HEK293 (cell line): ENCODE measurements around the gene SMAD1.

Experiments used
- CTCF ChIA-PET: fragments of 350-600 bp; formaldehyde crosslinking; extraction: SDS; loops from one replicate; lab custom pipeline; 2021; ENCODE audit warnings: antibody characterized with exemption; lab: Yijun Ruan, JAX
- POLR2A ChIA-PET: fragments of 300-600 bp; formaldehyde crosslinking; extraction: SDS; loops from one replicate; lab custom pipeline; 2020; ENCODE audit warnings: antibody characterized with exemption, inconsistent platforms; lab: Yijun Ruan, JAX
- H3K27ac ChIP-seq: fragments of 200-500 bp; sonication (Bioruptor generic); 2 replicates; pipeline ENCODE4 v1.5.1; 2014; ENCODE audit warnings: low read depth, low read length, control low read depth, inconsistent platforms; ENCODE audit errors: extremely low read depth
- H3K36me3 ChIP-seq, 2 experiments: fragments of 200-500 bp in 1 of 2; sonication (Bioruptor generic) in 1 of 2; 1 replicate in 1 of 2; 2 replicates in 1 of 2; pipeline ENCODE4 v1.5.1; 2014 to 2017; ENCODE audit warnings: inconsistent platforms in 2 of 2, low read length in 2 of 2; ENCODE audit not compliant: control insufficient read depth in 2 of 2, insufficient read depth in 1 of 2
- H3K4me1 ChIP-seq: fragments of 200-500 bp; sonication (Bioruptor generic); 2 replicates; pipeline ENCODE4 v1.5.1; 2014; ENCODE audit warnings: mild to moderate bottlenecking, low read length, inconsistent platforms; ENCODE audit not compliant: control insufficient read depth, insufficient read depth
- H3K4me3 ChIP-seq: 2 replicates; pipeline ENCODE4 v1.5.1; 2011; ENCODE audit warnings: low read depth, mild to moderate bottlenecking, control low read depth, low read length, moderate library complexity
- H3K9me3 ChIP-seq: fragments of 200-500 bp; sonication (Bioruptor generic); 2 replicates; pipeline ENCODE4 v1.5.1; 2014; ENCODE audit warnings: low read depth, low read length, inconsistent platforms; ENCODE audit not compliant: control insufficient read depth, insufficient read depth
- BCL11A ChIP-seq: fragments of 450-650 bp; formaldehyde crosslinking; IDR thresholded peaks from 2 replicates; pipeline ENCODE4 v1.5.1; 2016; ENCODE audit warnings: low read depth, missing biosample characterization, missing genetic modification characterization
- FEZF1 ChIP-seq: fragments of 450-650 bp; formaldehyde crosslinking; IDR thresholded peaks from 2 replicates; pipeline ENCODE4 v1.5.1; 2016; ENCODE audit warnings: missing biosample characterization, missing genetic modification characterization
- KLF7 ChIP-seq: fragments of 450-650 bp; formaldehyde crosslinking; IDR thresholded peaks from 2 replicates; pipeline ENCODE4 v1.5.1; 2016; ENCODE audit warnings: missing biosample characterization, missing genetic modification characterization, borderline replicate concordance
- PRDM2 ChIP-seq: fragments of 450-650 bp; formaldehyde crosslinking; IDR thresholded peaks from 2 replicates; pipeline ENCODE4 v1.5.1; 2016; ENCODE audit warnings: missing biosample characterization, missing genetic modification characterization, borderline replicate concordance
- ZBTB44 ChIP-seq: fragments of 450-650 bp; IDR thresholded peaks from 2 replicates; pipeline ENCODE4 v1.5.1; 2018; ENCODE audit warnings: missing biosample characterization, mild to moderate bottlenecking, missing genetic modification characterization
- ZBTB48 ChIP-seq: fragments of 450-650 bp; formaldehyde crosslinking; IDR thresholded peaks from 2 replicates; pipeline ENCODE4 v1.5.1; 2016; ENCODE audit warnings: missing biosample characterization, missing genetic modification characterization
- ZFP69B ChIP-seq: fragments of 450-650 bp; formaldehyde crosslinking; IDR thresholded peaks from 2 replicates; pipeline ENCODE4 v1.5.1; 2016; ENCODE audit warnings: missing biosample characterization, missing genetic modification characterization
- ZNF146 ChIP-seq: fragments of 450-650 bp; formaldehyde crosslinking; IDR thresholded peaks from 2 replicates; pipeline ENCODE4 v1.5.1; 2016; ENCODE audit warnings: missing biosample characterization, missing genetic modification characterization
- ZNF148 ChIP-seq: fragments of 450-650 bp; formaldehyde crosslinking; IDR thresholded peaks from 2 replicates; pipeline ENCODE4 v1.5.0; 2017; ENCODE audit warnings: missing biosample characterization, missing genetic modification characterization, borderline replicate concordance
- ZNF169 ChIP-seq: fragments of 450-650 bp; formaldehyde crosslinking; IDR thresholded peaks from 2 replicates; pipeline ENCODE4 v1.5.1; 2016; ENCODE audit warnings: missing biosample characterization, missing genetic modification characterization
- ZNF24 ChIP-seq: fragments of 450-650 bp; formaldehyde crosslinking; IDR thresholded peaks from 2 replicates; pipeline ENCODE4 v1.5.1; 2016; ENCODE audit warnings: missing biosample characterization, missing genetic modification characterization
- ZNF549 ChIP-seq: fragments of 450-650 bp; IDR thresholded peaks from 2 replicates; pipeline ENCODE4 v1.5.1; 2018; ENCODE audit warnings: missing biosample characterization, missing genetic modification characterization, mild to moderate bottlenecking, inconsistent platforms, moderate library complexity
- ZNF571 ChIP-seq: fragments of 450-650 bp; formaldehyde crosslinking; IDR thresholded peaks from 2 replicates; pipeline ENCODE4 v1.5.0; 2017; ENCODE audit warnings: missing biosample characterization, missing genetic modification characterization
- ZNF624 ChIP-seq: fragments of 450-650 bp; formaldehyde crosslinking; IDR thresholded peaks from 2 replicates; pipeline ENCODE4 v1.5.1; 2017; ENCODE audit warnings: missing biosample characterization, missing genetic modification characterization
- ZNF664 ChIP-seq: fragments of 450-650 bp; formaldehyde crosslinking; IDR thresholded peaks from 2 replicates; pipeline ENCODE4 v1.5.1; 2016; ENCODE audit warnings: missing biosample characterization, missing genetic modification characterization
- ZNF670 ChIP-seq: fragments of 450-650 bp; formaldehyde crosslinking; IDR thresholded peaks from 2 replicates; pipeline ENCODE4 v1.5.1; 2016; ENCODE audit warnings: missing biosample characterization, missing genetic modification characterization, low read depth
- ZNF707 ChIP-seq: fragments of 450-650 bp; formaldehyde crosslinking; IDR thresholded peaks from 2 replicates; pipeline ENCODE4 v1.5.1; 2016; ENCODE audit warnings: missing biosample characterization, missing genetic modification characterization
- ZNF777 ChIP-seq: fragments of 450-650 bp; formaldehyde crosslinking; IDR thresholded peaks from 2 replicates; pipeline ENCODE4 v1.5.1; 2017; ENCODE audit warnings: missing biosample characterization, missing genetic modification characterization, borderline replicate concordance
- ZXDB ChIP-seq: fragments of 450-650 bp; formaldehyde crosslinking; IDR thresholded peaks from 2 replicates; pipeline ENCODE4 v1.5.1; 2016; ENCODE audit warnings: missing biosample characterization, missing genetic modification characterization
- TF ChIP-seq, protein P1 (sequence below): fragments of 450-650 bp; formaldehyde crosslinking; conservative IDR thresholded peaks from 2 replicates; pipeline ENCODE4 v1.5.1; 2016; ENCODE audit warnings: low read depth, missing biosample characterization, missing genetic modification characterization

Gene SMAD1

GRCh38 chr4:145564540-145564939 lies 82.9 kb downstream of the SMAD1 start:
- POLR2A ChIA-PET, result no interaction called here
- no peak for TF ChIP-seq ZFP69B
- Histone ChIP-seq H3K4me3 (no peak overlapping the region), H3K9me3 (no peaks in the 10 kb centered on the region), H3K36me3 (peaks cover 0 to 5% of the 10 kb centered on the region in 2 experiments; a peak in 2 of 3 replicates), H3K4me1 (no peaks in the 10 kb centered on the region), H3K27ac (no peak overlapping the region)
- CTCF ChIA-PET, result interaction anchor here (0.7 kb wide), 1 partner anchor 45 kb away, joined by 3 read pairs; no protein-coding TSS in a partner anchor

GRCh38 chr4:145565328-145565727 lies 83.7 kb downstream of the SMAD1 start:
- Histone ChIP-seq H3K4me1 (no peaks in the 10 kb centered on the region), H3K4me3 (no peak overlapping the region), H3K9me3 (no peaks in the 10 kb centered on the region), H3K36me3 (no peaks in the 10 kb centered on the region), H3K27ac (no peak overlapping the region)
- TF ChIP-seq FEZF1 (tag by site-specific recombination), result no peak
- no peak for TF ChIP-seq ZNF549 (tag by site-specific recombination)
- TF ChIP-seq ZBTB44 (tag by site-specific recombination), result no peak
- no peak for TF ChIP-seq ZNF169 (tag by site-specific recombination)
- TF ChIP-seq ZNF707 (tag by site-specific recombination), result no peak
- TF ChIP-seq ZNF146 (tag by site-specific recombination), result no peak
- TF ChIP-seq ZNF24, result no peak
- no peak for TF ChIP-seq ZNF777 (tag by site-specific recombination)
- no peak for TF ChIP-seq ZNF670
- TF ChIP-seq ZNF664 (tag by site-specific recombination), result no peak
- TF ChIP-seq KLF7 (tag by site-specific recombination), result no peak
- TF ChIP-seq BCL11A, result no peak
- no peak for TF ChIP-seq ZNF148 (tag by site-specific recombination)
- no peak for TF ChIP-seq PRDM2 (tag by site-specific recombination)
- TF ChIP-seq ZNF571 (tag by site-specific recombination), result no peak
- no peak for TF ChIP-seq ZXDB (tag by site-specific recombination)
- TF ChIP-seq ZNF624 (tag by site-specific recombination), result no peak
- no peak for TF ChIP-seq ZBTB48 (tag by site-specific recombination)
- TF ChIP-seq, protein P1, sequence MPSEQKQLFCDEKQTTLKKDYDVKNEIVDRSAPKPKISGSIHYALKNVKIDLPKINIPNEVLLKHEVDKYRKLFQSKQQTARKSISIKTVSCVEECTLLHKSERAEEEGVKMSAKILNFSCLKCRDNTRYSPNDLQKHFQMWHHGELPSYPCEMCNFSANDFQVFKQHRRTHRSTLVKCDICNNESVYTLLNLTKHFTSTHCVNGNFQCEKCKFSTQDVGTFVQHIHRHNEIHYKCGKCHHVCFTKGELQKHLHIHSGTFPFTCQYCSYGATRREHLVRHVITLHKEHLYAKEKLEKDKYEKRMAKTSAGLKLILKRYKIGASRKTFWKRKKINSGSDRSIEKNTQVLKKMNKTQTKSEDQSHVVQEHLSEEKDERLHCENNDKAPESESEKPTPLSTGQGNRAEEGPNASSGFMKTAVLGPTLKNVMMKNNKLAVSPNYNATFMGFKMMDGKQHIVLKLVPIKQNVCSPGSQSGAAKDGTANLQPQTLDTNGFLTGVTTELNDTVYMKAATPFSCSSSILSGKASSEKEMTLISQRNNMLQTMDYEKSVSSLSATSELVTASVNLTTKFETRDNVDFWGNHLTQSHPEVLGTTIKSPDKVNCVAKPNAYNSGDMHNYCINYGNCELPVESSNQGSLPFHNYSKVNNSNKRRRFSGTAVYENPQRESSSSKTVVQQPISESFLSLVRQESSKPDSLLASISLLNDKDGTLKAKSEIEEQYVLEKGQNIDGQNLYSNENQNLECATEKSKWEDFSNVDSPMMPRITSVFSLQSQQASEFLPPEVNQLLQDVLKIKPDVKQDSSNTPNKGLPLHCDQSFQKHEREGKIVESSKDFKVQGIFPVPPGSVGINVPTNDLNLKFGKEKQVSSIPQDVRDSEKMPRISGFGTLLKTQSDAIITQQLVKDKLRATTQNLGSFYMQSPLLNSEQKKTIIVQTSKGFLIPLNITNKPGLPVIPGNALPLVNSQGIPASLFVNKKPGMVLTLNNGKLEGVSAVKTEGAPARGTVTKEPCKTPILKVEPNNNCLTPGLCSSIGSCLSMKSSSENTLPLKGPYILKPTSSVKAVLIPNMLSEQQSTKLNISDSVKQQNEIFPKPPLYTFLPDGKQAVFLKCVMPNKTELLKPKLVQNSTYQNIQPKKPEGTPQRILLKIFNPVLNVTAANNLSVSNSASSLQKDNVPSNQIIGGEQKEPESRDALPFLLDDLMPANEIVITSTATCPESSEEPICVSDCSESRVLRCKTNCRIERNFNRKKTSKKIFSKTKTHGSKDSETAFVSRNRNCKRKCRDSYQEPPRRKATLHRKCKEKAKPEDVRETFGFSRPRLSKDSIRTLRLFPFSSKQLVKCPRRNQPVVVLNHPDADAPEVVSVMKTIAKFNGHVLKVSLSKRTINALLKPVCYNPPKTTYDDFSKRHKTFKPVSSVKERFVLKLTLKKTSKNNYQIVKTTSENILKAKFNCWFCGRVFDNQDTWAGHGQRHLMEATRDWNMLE (tag by site-specific recombination), result no peak
- POLR2A ChIA-PET, result no interaction called here
- CTCF ChIA-PET, result no interaction called here
